K562 (cell line): Measurements from ENCODE around the gene SH2B2. TPM values are rescaled to one million over a fixed set of nuclear protein-coding genes. Genes with fewer than 3 reads are reported as not detected.
"Not testable (repeated sequence)": the region's sequence is repeated elsewhere in the genome, so short reads cannot be mapped to it uniquely, and the experiment has no call there.

ENCODE experiments used
- ATAC-seq: fragments of 200-7000 bp; cut with Tn5 transposase; 3 replicates; pipeline ENCODE4 v1.9.1; 2020; ENCODE audit warnings: moderate library complexity
- BruUV-seq: library from RNA; stranded (reverse); fragments of 400-500 nt; replicated peaks from 2 replicates; lab custom pipeline; 2021; lab: Mats Ljungman, UMichigan
- CTCF ChIA-PET: fragments of 300-600 bp; formaldehyde crosslinking; extraction: SDS; loops from one replicate; lab custom pipeline; 2021; ENCODE audit warnings: low intra/inter-chr PET ratio; lab: Yijun Ruan, JAX
- POLR2A ChIA-PET: fragments of 300-600, 350-650 bp; sonication (Branson Sonifier 250); formaldehyde crosslinking; extraction: SDS; loops from one replicate; lab custom pipeline; 2021; ENCODE audit warnings: antibody characterized with exemption, inconsistent platforms; lab: Yijun Ruan, JAX
- DNase-seq, 4 experiments: peaks; one replicate each; pipeline versions ENCODE4 v3.0.0 to v3.0.0-alpha.2; 2011 to 2018; ENCODE audit warnings: low spot score in 3 of 4, mixed read lengths in 3 of 4; ENCODE audit errors: extremely low read depth in 1 of 4
- FAIRE-seq: peaks from 2 replicates; lab custom pipeline; 2011; peaks lifted over from hg19 to GRCh38; lab: Jason Lieb, UNC
- H2AFZ ChIP-seq: 2 replicates; pipeline ENCODE4 v1.6.0; 2011; ENCODE audit warnings: low read depth, low read length, control low read depth, inconsistent platforms
- H3K27ac ChIP-seq: fragments of 200-600 bp; 3 replicates; pipeline ENCODE4 v1.8.0; 2011; ENCODE audit warnings: low read depth, mild to moderate bottlenecking, control low read depth, inconsistent platforms, low read length, moderate library complexity, mixed read lengths; ENCODE audit errors: extremely low read depth
- H3K27me3 ChIP-seq, 2 experiments: fragments of 300-600 bp in 1 of 2; 2 replicates in 1 of 2; 3 replicates in 1 of 2; pipeline versions ENCODE4 v1.6.0 to v1.8.0; 2011; ENCODE audit warnings: inconsistent platforms in 2 of 2, low read length in 2 of 2, mild to moderate bottlenecking in 1 of 2, mixed read lengths in 1 of 2, moderate library complexity in 1 of 2; ENCODE audit not compliant: control insufficient read depth in 2 of 2, insufficient read depth in 2 of 2
- H3K36me3 ChIP-seq: fragments of 300-600 bp; 3 replicates; pipeline ENCODE4 v1.8.0; 2011; ENCODE audit warnings: mild to moderate bottlenecking, low read length, inconsistent platforms; ENCODE audit not compliant: control insufficient read depth, insufficient read depth
- H3K4me1 ChIP-seq, 2 experiments: fragments of 200-600 bp in 1 of 2; replicated peaks in 1 of 2; 2 replicates in 1 of 2; 3 replicates in 1 of 2; pipeline versions ENCODE4 v1.5.1 to v1.8.0; 2011; ENCODE audit warnings: inconsistent platforms in 2 of 2, low read length in 2 of 2, mild to moderate bottlenecking in 1 of 2, mixed read lengths in 1 of 2, moderate library complexity in 1 of 2; ENCODE audit not compliant: control insufficient read depth in 2 of 2, insufficient read depth in 2 of 2
- H3K4me2 ChIP-seq: 2 replicates; pipeline ENCODE4 v1.6.1; 2011; ENCODE audit warnings: low read length, control low read depth, inconsistent platforms, mixed read lengths; ENCODE audit not compliant: insufficient read depth
- H3K4me3 ChIP-seq: fragments of 200-600 bp; sonication (generic), shearing (Covaris generic); 2 replicates; pipeline ENCODE4 v1.5.1; 2016; ENCODE audit warnings: control low read depth, inconsistent platforms
- H3K79me2 ChIP-seq: fragments of 200-600 bp; 3 replicates; pipeline ENCODE4 v1.8.0; 2011; ENCODE audit warnings: low read length, inconsistent platforms; ENCODE audit not compliant: control insufficient read depth, insufficient read depth
- H3K9ac ChIP-seq, 2 experiments: 2 replicates each; pipeline versions ENCODE4 v1.6.0 to v1.6.1; 2011; ENCODE audit warnings: low read depth in 2 of 2, low read length in 2 of 2, control low read depth in 1 of 2, inconsistent platforms in 1 of 2, mild to moderate bottlenecking in 1 of 2, mixed read lengths in 1 of 2; ENCODE audit not compliant: insufficient read depth in 1 of 2
- H3K9me1 ChIP-seq: one replicate; pipeline ENCODE4 v1.6.0; 2011; ENCODE audit warnings: inconsistent platforms, mild to moderate bottlenecking, low read length, moderate library complexity; ENCODE audit not compliant: control insufficient read depth, insufficient read depth
- H3K9me3 ChIP-seq: replicated peaks from 2 replicates; pipeline ENCODE4 v1.5.1; 2011; ENCODE audit warnings: low read depth, low read length, inconsistent platforms; ENCODE audit not compliant: control insufficient read depth, insufficient read depth
- H4K20me1 ChIP-seq: replicated peaks from 2 replicates; pipeline ENCODE4 v1.6.1; 2011; ENCODE audit warnings: low read length, inconsistent platforms, mixed read lengths; ENCODE audit not compliant: control insufficient read depth, insufficient read depth
- E2F6 ChIP-seq, 2 experiments: IDR thresholded peaks; 2 replicates each; pipeline ENCODE4 v1.6.1; 2011; ENCODE audit warnings: borderline replicate concordance in 1 of 2, control low read depth in 1 of 2, low read depth in 1 of 2, low read length in 1 of 2, mild to moderate bottlenecking in 1 of 2, mixed read lengths in 1 of 2, moderate library complexity in 1 of 2; ENCODE audit not compliant: insufficient read depth in 1 of 2, insufficient read length in 1 of 2, poor library complexity in 1 of 2, severe bottlenecking in 1 of 2; ENCODE audit errors: extremely low read depth in 1 of 2
- ZBTB33 ChIP-seq: sonication (generic); formaldehyde crosslinking; IDR thresholded peaks from 2 replicates; pipeline ENCODE4 v1.8.1; 2023; ENCODE audit warnings: mild to moderate bottlenecking, missing genetic modification reagents
- ZNF354B ChIP-seq: fragments of 250-450 bp; sonication (Bioruptor Pico); IDR thresholded peaks from 2 replicates; pipeline ENCODE4 v1.4.0; 2020
- WGBS: fragments of 100-300 bp; shearing (Covaris generic); methylation state at CpG from one replicate; pipeline ENCODE4 v1.1.6; 2016; ENCODE audit warnings: low coverage, mixed read lengths; ENCODE audit not compliant: insufficient coverage; ENCODE audit errors: missing lambda C conversion rate; 5-methylcytosine and 5-hydroxymethylcytosine counted together
- in situ Hi-C: fragments of 300-500 bp; cut with MboI; formaldehyde crosslinking; loops from 4 replicates; pipeline ENCODE4 v1.15.0; 2018; ENCODE audit warnings: inconsistent platforms, mixed read lengths
- intact Hi-C: fragments of 100-400 bp; cut with micrococcal nuclease; formaldehyde crosslinking; loops from 2 replicates; pipeline ENCODE4 v1.14.2; 2022
- polyA plus RNA-seq, 8 experiments: library from polyadenylated mRNA; depleted of rRNA in 4 of 8; stranded (reverse) in 5 of 8; unstranded in 3 of 8; fragments of >200 nt; fragmentation: Nextera tagmentation in 2 of 8; fragmentation: Illumina TruSeq in 1 of 8; extraction: Ambion mirVana in 2 of 8; extraction: Trizol in 1 of 8; gene quantifications; 2 replicates each; pipeline versions ENCODE4 v1.2.1 to v1.2.3, GENCODE V29; 2011 to 2014; ENCODE audit warnings: inconsistent platforms in 1 of 8, missing spikeins in 1 of 8
- total RNA-seq, 7 experiments: library from RNA; depleted of rRNA in 6 of 7; stranded (reverse); fragments of >200 nt in 6 of 7; fragmentation: Illumina TruSeq in 2 of 7; extraction: Trizol in 2 of 7; gene quantifications; 2 replicates each; pipeline versions ENCODE4 v1.2.1 to v1.2.3, GENCODE V29; 2011 to 2021; ENCODE audit warnings: low replicate concordance in 1 of 7

Gene SH2B2
- total and polyA plus RNA-seq, 9 of the 15 experiments (the other 6 are each of a cell fraction or from before 2014, with no cell fraction given) = 0.03 to 0.89 (median 0.07) TPM; not detected in 4

GRCh38 chr7:102300643-102301221, 14.1 kb downstream of the SH2B2 start:
- H3K4me1 ChIP-seq = peaks cover 0 to 20% of the 10 kb centered on the region in 2 experiments; a peak in 2 of 5 replicates
- no peak overlapping the region for H3K9ac ChIP-seq
- H3K4me3 ChIP-seq = no peak overlapping the region
- ATAC-seq (no peak), DNase-seq (no peak), FAIRE-seq (no peak)
- intact Hi-C loops = no loop called here
- in situ Hi-C loops = loop anchor here (25.0 kb wide), 1 partner anchor 362 kb away; the partner anchor contains the start of genes POLR2J2 and SPDYE2B
- POLR2A ChIA-PET = no interaction called here
- no peak overlapping the region for H2AFZ ChIP-seq
- no peaks in the 10 kb centered on the region for H3K9me1 ChIP-seq
- no peaks in the 10 kb centered on the region for H3K36me3 ChIP-seq
- no peaks in the 10 kb centered on the region for H3K9me3 ChIP-seq
- no peak overlapping the region for H3K27ac ChIP-seq
- TF ChIP-seq ZNF354B (CRISPR knock-in tag) (no peak), E2F6 (IDR thresholded peaks at IDR 0.05; ENCODE audit: borderline replicate concordance in 1 of 2, extremely low read depth in 1 of 2, insufficient read depth in 1 of 2, insufficient read length in 1 of 2, low read depth in 1 of 2, low read length in 1 of 2, poor library complexity in 1 of 2, severe bottlenecking in 1 of 2) (peak in 1 of 2 experiments; percentile 50), ZBTB33 (peak; percentile 79; the same call in 1 of the 2 replicates)
- CTCF ChIA-PET = no interaction called here
- 76% methylated on average over 46 of the region's 84 CpGs for WGBS
- no peaks in the 10 kb centered on the region for H3K79me2 ChIP-seq
- H3K4me2 ChIP-seq = no peak overlapping the region
- H3K27me3 ChIP-seq = peaks cover 46 to 89% of the 10 kb centered on the region in 2 experiments; a peak in 4 of 5 replicates
- H4K20me1 ChIP-seq = peaks cover 4% of the 10 kb centered on the region; the same call in 1 of the 2 replicates
- no TSS peak for BruUV-seq

- H3K27ac ChIP-seq, H3K79me2 ChIP-seq: not testable (repeated sequence)
Observed at GRCh38 chr7:102301367-102301766, 14.7 kb downstream of the SH2B2 start.

More at GRCh38 chr7:102301367-102301766, 14.7 kb downstream of the SH2B2 start:
- BruUV-seq, CTCF ChIA-PET, ATAC-seq, H3K4me2 ChIP-seq, intact Hi-C loops, FAIRE-seq, H3K9me3 ChIP-seq, H3K4me3 ChIP-seq, H4K20me1 ChIP-seq, POLR2A ChIA-PET, H2AFZ ChIP-seq, H3K36me3 ChIP-seq, DNase-seq, H3K9me1 ChIP-seq, H3K9ac ChIP-seq: not testable (repeated sequence)
- in situ Hi-C loops = loop anchor here (25.0 kb wide), 1 partner anchor 361 kb away; the partner anchor contains the start of genes POLR2J2 and SPDYE2B
- H3K4me1 ChIP-seq = peaks cover 0 to 20% of the 10 kb centered on the region in 2 experiments; a peak in 2 of 5 replicates
- WGBS = 21% methylated on average over 14 of the region's 14 CpGs
- H3K27me3 ChIP-seq = peaks cover 43 to 87% of the 10 kb centered on the region in 2 experiments; a peak in 4 of 5 replicates
